ES-I3 (cell line): ENCODE data around the gene ERBB4.
"Not testable (repeated sequence)": the region's sequence is repeated elsewhere in the genome, so short reads cannot be mapped to it uniquely, and the experiment has no call there.

Experiments
- H3K36me3 ChIP-seq: 2 replicates; pipeline ENCODE4 v1.6.1; 2013; ENCODE audit warnings: mild to moderate bottlenecking, low read length, control low read depth, moderate library complexity; ENCODE audit not compliant: insufficient read depth
- H3K4me1 ChIP-seq: 2 replicates; pipeline ENCODE4 v1.6.1; 2013; ENCODE audit warnings: mild to moderate bottlenecking, control low read depth, low read length; ENCODE audit not compliant: insufficient read depth
- H3K9ac ChIP-seq: 2 replicates; pipeline ENCODE4 v1.6.1; 2013; ENCODE audit warnings: low read depth, mild to moderate bottlenecking, low read length, moderate library complexity
- H3K9me3 ChIP-seq: 2 replicates; pipeline ENCODE4 v1.6.1; 2013; ENCODE audit warnings: mild to moderate bottlenecking, low read length, moderate library complexity; ENCODE audit not compliant: control insufficient read depth, insufficient read depth

The ERBB4 gene

GRCh38 chr2:212494418-212495020 lies 44.1 kb downstream of the ERBB4 start:
- no peaks in the 10 kb centered on the region for H3K9me3 ChIP-seq
- no peak overlapping the region for H3K9ac ChIP-seq
- H3K36me3 ChIP-seq, result no peaks in the 10 kb centered on the region
- no peaks in the 10 kb centered on the region for H3K4me1 ChIP-seq

- H3K36me3 ChIP-seq, result no peaks in the 10 kb centered on the region
- no peaks in the 10 kb centered on the region for H3K4me1 ChIP-seq
- no peaks in the 10 kb centered on the region for H3K9me3 ChIP-seq
- no peak overlapping the region for H3K9ac ChIP-seq
These were observed 48.8 kb downstream of the ERBB4 start for GRCh38 chr2:212489719-212490346.

GRCh38 chr2:212488611-212489010 lies 50.0 kb downstream of the ERBB4 start:
- Histone ChIP-seq H3K4me1 (no peaks in the 10 kb centered on the region), H3K9me3 (no peaks in the 10 kb centered on the region), H3K9ac (no peak overlapping the region), H3K36me3 (no peaks in the 10 kb centered on the region)

- Histone ChIP-seq H3K4me1 (no peaks in the 10 kb centered on the region), H3K36me3 (no peaks in the 10 kb centered on the region)
These were observed 54.0 kb downstream of the ERBB4 start for GRCh38 chr2:212484563-212485080.

GRCh38 chr2:212480447-212480846 lies 58.2 kb downstream of the ERBB4 start:
- no peak overlapping the region for H3K9ac ChIP-seq
- H3K4me1 ChIP-seq, result no peaks in the 10 kb centered on the region
- H3K9me3 ChIP-seq, result no peaks in the 10 kb centered on the region
- no peaks in the 10 kb centered on the region for H3K36me3 ChIP-seq

More at GRCh38 chr2:212484563-212485080, 54.0 kb downstream of the ERBB4 start:
- Histone ChIP-seq H3K9me3 (no peaks in the 10 kb centered on the region), H3K9ac (no peak overlapping the region)

- Histone ChIP-seq H3K36me3 (no peaks in the 10 kb centered on the region), H3K4me1 (no peaks in the 10 kb centered on the region), H3K9me3 (no peaks in the 10 kb centered on the region), H3K9ac (no peak overlapping the region)
These were observed 61.0 kb downstream of the ERBB4 start for GRCh38 chr2:212477571-212477970.

- Histone ChIP-seq H3K9ac (no peak overlapping the region), H3K36me3 (no peaks in the 10 kb centered on the region), H3K9me3 (peaks cover 3% of the 10 kb centered on the region; the same call in 1 of the 2 replicates), H3K4me1 (no peaks in the 10 kb centered on the region)
These were observed 65.4 kb downstream of the ERBB4 start for GRCh38 chr2:212473211-212473610.

GRCh38 chr2:212467551-212467950 lies 71.1 kb downstream of the ERBB4 start:
- not testable (repeated sequence) for H3K36me3 ChIP-seq, H3K4me1 ChIP-seq, H3K9ac ChIP-seq, H3K9me3 ChIP-seq

GRCh38 chr2:212465456-212465855 lies 73.1 kb downstream of the ERBB4 start:
- no peak overlapping the region for H3K9ac ChIP-seq
- no peaks in the 10 kb centered on the region for H3K36me3 ChIP-seq
- no peaks in the 10 kb centered on the region for H3K4me1 ChIP-seq
- H3K9me3 ChIP-seq, result peaks cover 6% of the 10 kb centered on the region

- H3K4me1 ChIP-seq, H3K9me3 ChIP-seq, H3K36me3 ChIP-seq, H3K9ac ChIP-seq: not testable (repeated sequence)
These were observed 76.9 kb downstream of the ERBB4 start for GRCh38 chr2:212461708-212462107.

GRCh38 chr2:212454149-212454548 lies 84.5 kb downstream of the ERBB4 start:
- Histone ChIP-seq H3K9ac (no peak overlapping the region), H3K9me3 (no peaks in the 10 kb centered on the region), H3K36me3 (no peaks in the 10 kb centered on the region), H3K4me1 (no peaks in the 10 kb centered on the region; the same call in 1 of the 2 replicates)

- no peaks in the 10 kb centered on the region for H3K9me3 ChIP-seq
- no peaks in the 10 kb centered on the region for H3K36me3 ChIP-seq
- no peaks in the 10 kb centered on the region; the same call in 1 of the 2 replicates for H3K4me1 ChIP-seq
- no peak overlapping the region for H3K9ac ChIP-seq
These were observed 86.8 kb downstream of the ERBB4 start for GRCh38 chr2:212451786-212452231.

GRCh38 chr2:212448698-212449097 lies 89.9 kb downstream of the ERBB4 start:
- Histone ChIP-seq H3K9ac (no peak overlapping the region), H3K4me1 (no peaks in the 10 kb centered on the region; the same call in 1 of the 2 replicates), H3K36me3 (no peaks in the 10 kb centered on the region), H3K9me3 (no peaks in the 10 kb centered on the region)

- H3K9me3 ChIP-seq, result no peaks in the 10 kb centered on the region
- H3K36me3 ChIP-seq, result no peaks in the 10 kb centered on the region
- H3K4me1 ChIP-seq, result no peaks in the 10 kb centered on the region
- no peak overlapping the region for H3K9ac ChIP-seq
These were observed 96.8 kb downstream of the ERBB4 start for GRCh38 chr2:212441821-212442220.

GRCh38 chr2:212441141-212441540 lies 97.5 kb downstream of the ERBB4 start:
- no peak overlapping the region for H3K9ac ChIP-seq
- H3K4me1 ChIP-seq, result no peaks in the 10 kb centered on the region
- no peaks in the 10 kb centered on the region for H3K9me3 ChIP-seq
- no peaks in the 10 kb centered on the region for H3K36me3 ChIP-seq
